Mucosa of descending colon (tissue), 3 donors: Measurements from ENCODE around the gene LRP2. TPM values are rescaled to one million over a fixed set of nuclear protein-coding genes. Genes with fewer than 3 reads are reported as not detected.
A peak's percentile ranks its signal among the peaks of the same experiment; 100 is the strongest.

ENCODE experiments used
- ATAC-seq: fragments of 200-7000 bp; cut with Tn5 transposase; one replicate; pipeline ENCODE4 v1.9.1; 2020; ENCODE audit warnings: mild to moderate bottlenecking, moderate library complexity
- DNase-seq, 3 donors: peaks; one replicate each; pipeline ENCODE4 v3.0.0-alpha.2; 2020
- H3K36me3 ChIP-seq: fragments of 200-600 bp; one replicate; pipeline ENCODE4 v1.8.0; 2021; ENCODE audit warnings: low read depth, mild to moderate bottlenecking
- H3K4me1 ChIP-seq: fragments of 200-600 bp; one replicate; pipeline ENCODE4 v1.8.0; 2021; ENCODE audit warnings: low read depth, mild to moderate bottlenecking
- H3K4me3 ChIP-seq: fragments of 200-600 bp; one replicate; pipeline ENCODE4 v1.8.0; 2021; ENCODE audit warnings: mild to moderate bottlenecking
- H3K9me3 ChIP-seq: fragments of 200-600 bp; one replicate; pipeline ENCODE4 v1.8.0; 2021; ENCODE audit warnings: mild to moderate bottlenecking
- CTCF ChIP-seq: fragments of 200-600 bp; IDR thresholded peaks from one replicate; pipeline ENCODE4 v1.8.0; 2022; ENCODE audit warnings: antibody characterized with exemption, mild to moderate bottlenecking
- intact Hi-C, 2 donors: fragments of 100-400 bp; cut with DNase I in 1 of 2; cut with micrococcal nuclease in 1 of 2; formaldehyde crosslinking; loops; one replicate each; pipeline versions ENCODE4 v1.11.0 to v1.11.1; 2022; cut with DNase I, micrococcal nuclease
- total RNA-seq, 3 donors: library from RNA; stranded (reverse); fragmentation: NEBNext Ultra II Directional in 2 of 3; extraction: Animal tissue kit (Norgen Biotek cat#: 25700) in 2 of 3; gene quantifications; one replicate each; pipeline versions ENCODE4 v1.2.1 to v1.2.4, GENCODE V29; 2021 to 2023
- donor health status: DM: no; HTN: no; CAD: no; lungs with moderate emphysema.
- donor health status: DM: no; HTN: no; CAD: no.
- donor health status: DM: no; HTN: yes; CAD: no.

Gene LRP2
- total RNA-seq, 3 donors from 2014 or later: 0.06 TPM; not detected in 2

DNA sequence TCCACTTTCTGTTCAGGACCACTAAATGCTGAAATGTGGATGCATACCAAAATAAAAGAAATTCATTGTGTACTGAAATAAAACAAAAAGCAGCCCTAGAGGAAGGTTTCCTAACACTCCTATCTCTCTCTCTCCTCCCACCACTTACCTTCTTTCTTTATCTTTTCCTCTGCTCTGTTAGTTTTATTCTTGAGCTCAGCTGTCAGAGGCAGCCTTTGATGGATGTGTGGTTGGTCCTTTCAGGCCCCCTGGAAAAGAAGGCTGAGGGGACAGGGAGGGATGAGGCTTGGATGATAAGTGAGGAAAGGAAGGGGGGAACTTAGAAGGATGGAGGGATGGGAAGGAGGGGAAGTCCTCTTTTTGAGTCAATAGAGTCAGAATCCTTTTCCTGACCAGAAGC lies 245.3 kb downstream of the LRP2 start:
- DNase-seq: no peak
- Histone ChIP-seq H3K36me3 (no peaks in the 10 kb centered on the region), H3K4me1 (no peaks in the 10 kb centered on the region), H3K9me3 (no peaks in the 10 kb centered on the region), H3K4me3 (no peak overlapping the region)
- ATAC-seq: no peak
- no peak for TF ChIP-seq CTCF
- intact Hi-C loops: no loop called here

- Histone ChIP-seq H3K36me3 (no peaks in the 10 kb centered on the region), H3K9me3 (no peaks in the 10 kb centered on the region), H3K4me1 (no peaks in the 10 kb centered on the region), H3K4me3 (no peak overlapping the region)
- no peak for DNase-seq
- intact Hi-C loops: no loop called here
- ATAC-seq: no peak
- no peak for TF ChIP-seq CTCF
Measured at GRCh38 chr2:169116327-169116726, 246.0 kb downstream of the LRP2 start.

DNA sequence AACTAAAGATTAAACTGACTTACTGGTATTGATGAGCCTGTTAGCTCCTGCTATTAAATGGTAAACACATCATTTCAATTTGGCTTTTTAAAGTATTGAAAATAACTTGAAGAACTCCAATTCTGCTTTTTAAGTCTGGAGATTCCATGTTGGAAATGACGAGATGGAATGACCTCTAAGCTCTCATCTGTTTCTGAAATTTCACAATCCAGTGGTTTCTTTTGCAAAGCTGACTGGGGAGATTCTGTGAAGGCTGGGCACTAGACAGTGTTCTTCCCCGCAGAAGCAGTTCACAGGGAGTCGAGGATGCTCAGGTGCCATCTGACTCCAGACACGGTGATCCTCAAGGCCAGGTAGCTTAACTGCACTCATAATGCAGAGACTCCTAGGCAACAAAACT lies 248.3 kb downstream of the LRP2 start:
- ATAC-seq: no peak

DNA sequence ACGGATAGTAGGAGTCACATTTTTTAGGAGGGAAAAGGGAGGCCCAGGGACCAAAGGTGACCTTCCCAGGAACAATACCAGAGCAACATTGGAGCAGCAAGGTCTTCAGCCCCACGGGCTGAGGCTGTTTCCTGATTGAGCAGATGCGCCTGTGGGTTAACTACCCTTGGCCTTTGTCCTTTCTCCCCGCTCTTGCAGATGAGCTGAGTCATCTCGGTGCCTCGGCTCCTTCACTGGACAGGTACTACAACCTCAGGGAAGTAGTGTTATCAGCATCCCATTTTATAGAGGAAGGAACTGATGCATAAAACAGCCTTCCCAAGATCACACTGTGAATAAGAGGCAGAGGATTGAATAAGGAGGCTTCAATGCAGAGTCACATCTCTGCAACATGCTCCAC lies 249.5 kb downstream of the LRP2 start:
- intact Hi-C loops: no loop called here
- DNase-seq (no peak), ATAC-seq (peak; percentile 80)
- no peaks in the 10 kb centered on the region for H3K36me3 ChIP-seq
- H3K4me3 ChIP-seq: no peak overlapping the region
- peaks cover 5% of the 10 kb centered on the region for H3K4me1 ChIP-seq
- TF ChIP-seq CTCF: no peak
- H3K9me3 ChIP-seq: no peaks in the 10 kb centered on the region

More for the DNA sequence above, 248.3 kb downstream of the LRP2 start:
- Histone ChIP-seq H3K4me1 (peaks cover 5% of the 10 kb centered on the region), H3K9me3 (no peaks in the 10 kb centered on the region), H3K4me3 (no peak overlapping the region), H3K36me3 (no peaks in the 10 kb centered on the region)
- DNase-seq: no peak
- TF ChIP-seq CTCF: no peak
- intact Hi-C loops: no loop called here

- H3K9me3 ChIP-seq: no peaks in the 10 kb centered on the region
- no peak for TF ChIP-seq CTCF
- no peaks in the 10 kb centered on the region for H3K36me3 ChIP-seq
- ATAC-seq: no peak
- intact Hi-C loops: no loop called here
- peaks cover 5% of the 10 kb centered on the region for H3K4me1 ChIP-seq
- H3K4me3 ChIP-seq: no peak overlapping the region
- DNase-seq: no peak
Measured at GRCh38 chr2:169110916-169111315, 251.4 kb downstream of the LRP2 start.

DNA sequence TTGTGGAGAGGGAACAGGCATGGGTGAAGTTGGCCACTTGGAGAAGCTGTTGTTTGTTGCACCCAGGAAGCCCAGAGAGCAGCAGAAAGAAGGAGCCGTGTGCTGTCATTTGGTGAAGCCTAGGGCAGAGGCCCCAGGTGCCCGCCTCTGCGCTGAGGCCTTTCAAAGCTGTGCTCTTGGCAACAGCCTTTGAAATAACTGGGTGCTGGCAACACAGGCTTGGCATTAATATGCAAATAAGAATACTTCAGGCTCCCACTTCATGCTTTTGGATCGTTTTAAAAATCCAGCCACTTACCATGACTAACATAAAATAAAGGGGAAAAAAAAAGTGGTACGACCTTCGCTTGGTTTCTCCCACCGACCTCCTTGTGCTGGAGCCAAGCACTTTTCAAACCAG lies 251.9 kb downstream of the LRP2 start:
- no peak for DNase-seq
- Histone ChIP-seq H3K36me3 (no peaks in the 10 kb centered on the region), H3K4me1 (peaks cover 5% of the 10 kb centered on the region), H3K9me3 (no peaks in the 10 kb centered on the region), H3K4me3 (no peak overlapping the region)
- intact Hi-C loops: no loop called here
- no peak for ATAC-seq
- no peak for TF ChIP-seq CTCF
